GM12878 (cell line): ENCODE measurements around the gene TCP11L1. TPM values are rescaled to one million over a fixed set of nuclear protein-coding genes. Genes with fewer than 3 reads are reported as not detected.

Experiments
- ATAC-seq: fragments of 200-7000 bp; cut with Tn5 transposase; 3 replicates; pipeline ENCODE4 v1.9.1; 2020; ENCODE audit warnings: mild to moderate bottlenecking, moderate library complexity
- BruUV-seq: library from RNA; stranded (reverse); fragments of 400-500 nt; replicated peaks from 2 replicates; lab custom pipeline; 2021; lab: Mats Ljungman, UMichigan
- CTCF ChIA-PET: fragments of 300-600 bp; sonication (Branson Sonifier 250); formaldehyde crosslinking; extraction: SDS; loops from one replicate; lab custom pipeline; 2021; ENCODE audit warnings: inconsistent platforms; lab: Yijun Ruan, JAX
- POLR2A ChIA-PET: fragments of 350-600 bp; formaldehyde crosslinking; extraction: SDS; loops from one replicate; lab custom pipeline; 2021; ENCODE audit warnings: inconsistent platforms; lab: Charles Lee
- RAD21 ChIA-PET: fragments of 300-600 bp; sonication (Branson Sonifier 250); formaldehyde crosslinking; loops from one replicate; lab custom pipeline; 2023; ENCODE audit warnings: antibody characterized with exemption; ENCODE audit not compliant: unreplicated experiment; lab: Charles Lee
- SMC1A ChIA-PET: fragments of 300-600 bp; sonication (Branson Sonifier 250); formaldehyde crosslinking; loops from one replicate; lab custom pipeline; 2023; ENCODE audit not compliant: unreplicated experiment, uncharacterized antibody; lab: Charles Lee
- DNase-seq: peaks from one replicate; pipeline ENCODE4 v3.0.0-alpha.2; 2011; ENCODE audit warnings: low read depth, low spot score
- FAIRE-seq: peaks from 3 replicates; lab custom pipeline; 2011; peaks lifted over from hg19 to GRCh38; lab: Jason Lieb, UNC
- H2AFZ ChIP-seq: 2 replicates; pipeline ENCODE4 v1.6.0; 2011; ENCODE audit warnings: low read depth, low read length, control low read depth; ENCODE audit not compliant: control insufficient read depth
- H3K27ac ChIP-seq: 2 replicates; pipeline ENCODE4 v1.5.1; 2011; ENCODE audit warnings: control low read depth; ENCODE audit not compliant: control insufficient read depth, insufficient read depth
- H3K27me3 ChIP-seq, 2 experiments: replicated peaks in 1 of 2; 2 replicates each; pipeline versions ENCODE4 v1.6.0 to v1.6.1; 2011; ENCODE audit warnings: low read length in 1 of 2; ENCODE audit not compliant: control insufficient read depth in 2 of 2, insufficient read depth in 2 of 2
- H3K36me3 ChIP-seq, 2 experiments: 2 replicates each; pipeline ENCODE4 v1.5.1; 2011; ENCODE audit warnings: low read length in 1 of 2; ENCODE audit not compliant: control insufficient read depth in 2 of 2, insufficient read depth in 2 of 2
- H3K4me1 ChIP-seq: 2 replicates; pipeline ENCODE4 v1.6.1; 2011; ENCODE audit warnings: mild to moderate bottlenecking, low read length, moderate library complexity, mixed read lengths; ENCODE audit not compliant: control insufficient read depth, insufficient read depth
- H3K4me2 ChIP-seq: 2 replicates; pipeline ENCODE4 v1.6.0; 2011; ENCODE audit warnings: control low read depth; ENCODE audit not compliant: control insufficient read depth, insufficient read depth
- H3K4me3 ChIP-seq: fragments of 200-600 bp; sonication (generic); 2 replicates; pipeline ENCODE4 v1.5.1; 2016
- H3K79me2 ChIP-seq: 2 replicates; pipeline ENCODE4 v1.6.0; 2011; ENCODE audit warnings: low read length; ENCODE audit not compliant: control insufficient read depth, insufficient read depth
- H3K9ac ChIP-seq: 2 replicates; pipeline ENCODE4 v1.8.0; 2011; ENCODE audit warnings: low read length, control low read depth, mixed read lengths; ENCODE audit not compliant: control insufficient read depth, insufficient read depth
- H3K9me3 ChIP-seq: replicated peaks from 3 replicates; pipeline ENCODE4 v1.5.1; 2011; ENCODE audit warnings: mild to moderate bottlenecking, low read length; ENCODE audit not compliant: control insufficient read depth, insufficient read depth
- H4K20me1 ChIP-seq: 2 replicates; pipeline ENCODE4 v1.6.0; 2011; ENCODE audit not compliant: control insufficient read depth, insufficient read depth
- CHD2 ChIP-seq: IDR thresholded peaks from 2 replicates; pipeline ENCODE4 v1.6.1; 2011; ENCODE audit warnings: low read depth, low read length, improper control_type of control experiment, borderline replicate concordance
- E4F1 ChIP-seq: fragments of 450-650 bp; IDR thresholded peaks from 2 replicates; pipeline ENCODE4 v1.6.1; 2018; ENCODE audit warnings: borderline replicate concordance, mild to moderate bottlenecking; ENCODE audit not compliant: partially characterized antibody
- HDAC2 ChIP-seq: fragments of 200-600 bp; sonication (generic); IDR thresholded peaks from 2 replicates; pipeline ENCODE4 v1.6.1; 2017
- IKZF1 ChIP-seq: fragments of 450-650 bp; conservative IDR thresholded peaks from 2 replicates; pipeline ENCODE4 v1.6.1; 2017; ENCODE audit warnings: antibody characterized with exemption, mild to moderate bottlenecking
- KDM1A ChIP-seq: fragments of 200-600 bp; sonication (generic); IDR thresholded peaks from 2 replicates; pipeline ENCODE4 v1.6.1; 2016; ENCODE audit warnings: borderline replicate concordance
- MLLT1 ChIP-seq: fragments of 450-650 bp; IDR thresholded peaks from 2 replicates; pipeline ENCODE4 v1.6.1; 2016; ENCODE audit warnings: mild to moderate bottlenecking
- PKNOX1 ChIP-seq: fragments of 450-650 bp; IDR thresholded peaks from 2 replicates; pipeline ENCODE4 v1.6.1; 2016; ENCODE audit warnings: mild to moderate bottlenecking
- RCOR1 ChIP-seq: conservative IDR thresholded peaks from 2 replicates; pipeline ENCODE4 v1.6.1; 2012; ENCODE audit warnings: low read depth, low read length, improper control_type of control experiment
- ZBED1 ChIP-seq: IDR thresholded peaks from 2 replicates; pipeline ENCODE4 v1.6.1; 2016; ENCODE audit warnings: borderline replicate concordance
- ZBTB11 ChIP-seq: fragments of 450-650 bp; formaldehyde crosslinking; IDR thresholded peaks from 2 replicates; pipeline ENCODE4 v1.5.0; 2022; ENCODE audit warnings: mild to moderate bottlenecking, missing genetic modification characterization
- WGBS: methylation state at CpG from one replicate; pipeline ENCODE4 v1.1.6; 2016; ENCODE audit warnings: low lambda C conversion rate; ENCODE audit not compliant: insufficient replicate concordance, insufficient coverage; ENCODE audit errors: missing lambda C conversion rate; 5-methylcytosine and 5-hydroxymethylcytosine counted together
- in situ Hi-C: fragments of 300-500 bp; cut with MboI; formaldehyde crosslinking; loops from 9 replicates; pipeline ENCODE4 v1.14.3; 2018; ENCODE audit warnings: mixed read lengths
- intact Hi-C: fragments of 100-400 bp; cut with micrococcal nuclease; formaldehyde crosslinking; loops from one replicate; pipeline ENCODE4 v1.14.2; 2022; ENCODE audit not compliant: unreplicated experiment
- polyA plus RNA-seq, 11 experiments: library from polyadenylated mRNA; depleted of rRNA in 4 of 11; unstranded in 6 of 11; stranded (reverse) in 5 of 11; fragments of >200 nt; fragmentation: Nextera tagmentation in 4 of 11; fragmentation: Illumina TruSeq in 1 of 11; extraction: Ambion mirVana in 4 of 11; extraction: Trizol in 1 of 11; gene quantifications; 1 replicate in 1 of 11; 2 replicates in 10 of 11; pipeline versions ENCODE4 v1.2.1 to v1.2.3, GENCODE V29; 2011 to 2016; ENCODE audit warnings: inconsistent platforms in 2 of 11, missing spikeins in 2 of 11, low read depth in 1 of 11
- total RNA-seq, 4 experiments: library from RNA; depleted of rRNA in 3 of 4; stranded (reverse); fragments of >200 nt in 3 of 4; fragmentation: Illumina TruSeq in 1 of 4; extraction: Trizol in 1 of 4; gene quantifications; 2 replicates each; pipeline versions ENCODE4 v1.2.1 to v1.2.3, GENCODE V29; 2013 to 2021

The TCP11L1 gene
- total and polyA plus RNA-seq, 10 of the 15 experiments (the other 5 are each of a cell fraction or from before 2014, with no cell fraction given), result 5.3 to 15.7 (median 13.0) TPM

GRCh38 chr11:33016654-33017053 lies 22.7 kb upstream of the TCP11L1 start:
- H3K36me3 ChIP-seq, result no peaks in the 10 kb centered on the region
- POLR2A ChIA-PET, result interaction anchor here (1.2 to 1.3 kb wide), 2 partner anchors 13 to 24 kb away, joined by 3 to 8 read pairs; partner anchors contain the start of gene TCP11L1
- H3K4me1 ChIP-seq, result peaks cover 6% of the 10 kb centered on the region
- FAIRE-seq (no peak), ATAC-seq (no peak), DNase-seq (no peak)
- 47% methylated on average over 4 of the region's 4 CpGs for WGBS
- peaks cover 0 to 5% of the 10 kb centered on the region in 2 experiments; a peak in 2 of 4 replicates for H3K27me3 ChIP-seq
- TF ChIP-seq ZBTB11 (CRISPR knock-in tag) (no peak), IKZF1 (no peak), CHD2 (no peak), MLLT1 (no peak), KDM1A (no peak), E4F1 (no peak), PKNOX1 (no peak), HDAC2 (no peak), RCOR1 (no peak), ZBED1 (no peak)
- H4K20me1 ChIP-seq, result no peaks in the 10 kb centered on the region
- BruUV-seq, result no TSS peak
- H3K9ac ChIP-seq, result no peak overlapping the region
- intact Hi-C loops, result no loop called here
- in situ Hi-C loops, result no loop called here
- H2AFZ ChIP-seq, result no peak overlapping the region
- CTCF ChIA-PET, result interaction anchor here (1.2 to 1.7 kb wide), 4 partner anchors 16 to 49 kb away, joined by 3 to 5 read pairs (median 4); no protein-coding TSS in a partner anchor
- RAD21 ChIA-PET, result interaction anchor here (0.6 to 2.9 kb wide), 2 partner anchors 9 to 23 kb away, joined by 3 to 13 read pairs; partner anchors contain the start of gene TCP11L1
- no peak overlapping the region for H3K27ac ChIP-seq
- peak overlapping the region; percentile 76; the same call in 1 of the 2 replicates for H3K4me2 ChIP-seq
- H3K79me2 ChIP-seq, result no peaks in the 10 kb centered on the region
- no peaks in the 10 kb centered on the region; the same call in 2 of the 3 replicates for H3K9me3 ChIP-seq
- SMC1A ChIA-PET, result interaction anchor here (1.0 to 3.0 kb wide), 9 partner anchors 8 to 49 kb away, joined by 3 to 12 read pairs (median 5); no protein-coding TSS in a partner anchor
- no peak overlapping the region for H3K4me3 ChIP-seq
